ENCODE results near the gene IFNGR2. TPM values are rescaled to one million over a fixed set of nuclear protein-coding genes. Genes with fewer than 3 reads are reported as not detected.

IFNGR2 gene
- total and polyA plus RNA-seq, 2 of the 13 experiments (the other 11 are each of a cell fraction or from before 2014, with no cell fraction given) = 61.3 to 117 TPM

DNA sequence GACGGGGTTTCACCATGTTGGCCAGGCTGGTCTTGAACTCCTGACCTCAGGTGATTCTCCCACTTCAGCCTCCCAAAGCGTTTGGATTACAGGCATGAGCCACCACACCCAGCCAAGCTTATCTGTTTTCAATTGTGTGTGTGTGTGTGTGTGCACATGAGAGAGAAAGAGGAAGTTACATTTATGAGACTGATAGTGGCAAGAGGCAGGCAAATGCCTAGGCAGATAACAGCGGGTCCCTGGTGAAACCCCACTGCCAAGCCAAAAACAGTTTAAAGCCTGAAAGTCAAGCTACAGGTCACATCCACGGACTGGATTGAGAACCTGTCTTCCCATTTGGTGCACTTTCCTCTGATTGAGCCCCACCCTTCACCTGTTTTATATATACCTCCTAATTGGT lies 35.1 kb upstream of the IFNGR2 start:
- ChIA-PET POLR2A (no interaction called here), CTCF (ENCODE audit: low intra/inter-chr PET ratio, low total read pairs) (no interaction called here)
- TF ChIP-seq TAF15 (IDR thresholded peaks at IDR 0.05; ENCODE audit: low read depth, low read length, poor library complexity, severe bottlenecking) = no peak
- no peak for TF ChIP-seq KDM4B (CRISPR knock-in tag; IDR thresholded peaks at IDR 0.05)
- TF ChIP-seq SIN3A (IDR thresholded peaks at IDR 0.05; ENCODE audit: borderline replicate concordance, low read depth, low read length) = no peak
- TF ChIP-seq NR2F6 (IDR thresholded peaks at IDR 0.05) = no peak
- no peak for TF ChIP-seq NR2F6 (CRISPR knock-in tag; IDR thresholded peaks at IDR 0.05)
- TF ChIP-seq RXRA (CRISPR knock-in tag; IDR thresholded peaks at IDR 0.05) = no peak
- no peak for TF ChIP-seq ZNF549 (CRISPR knock-in tag; IDR thresholded peaks at IDR 0.05)
- TF ChIP-seq, protein P1, sequence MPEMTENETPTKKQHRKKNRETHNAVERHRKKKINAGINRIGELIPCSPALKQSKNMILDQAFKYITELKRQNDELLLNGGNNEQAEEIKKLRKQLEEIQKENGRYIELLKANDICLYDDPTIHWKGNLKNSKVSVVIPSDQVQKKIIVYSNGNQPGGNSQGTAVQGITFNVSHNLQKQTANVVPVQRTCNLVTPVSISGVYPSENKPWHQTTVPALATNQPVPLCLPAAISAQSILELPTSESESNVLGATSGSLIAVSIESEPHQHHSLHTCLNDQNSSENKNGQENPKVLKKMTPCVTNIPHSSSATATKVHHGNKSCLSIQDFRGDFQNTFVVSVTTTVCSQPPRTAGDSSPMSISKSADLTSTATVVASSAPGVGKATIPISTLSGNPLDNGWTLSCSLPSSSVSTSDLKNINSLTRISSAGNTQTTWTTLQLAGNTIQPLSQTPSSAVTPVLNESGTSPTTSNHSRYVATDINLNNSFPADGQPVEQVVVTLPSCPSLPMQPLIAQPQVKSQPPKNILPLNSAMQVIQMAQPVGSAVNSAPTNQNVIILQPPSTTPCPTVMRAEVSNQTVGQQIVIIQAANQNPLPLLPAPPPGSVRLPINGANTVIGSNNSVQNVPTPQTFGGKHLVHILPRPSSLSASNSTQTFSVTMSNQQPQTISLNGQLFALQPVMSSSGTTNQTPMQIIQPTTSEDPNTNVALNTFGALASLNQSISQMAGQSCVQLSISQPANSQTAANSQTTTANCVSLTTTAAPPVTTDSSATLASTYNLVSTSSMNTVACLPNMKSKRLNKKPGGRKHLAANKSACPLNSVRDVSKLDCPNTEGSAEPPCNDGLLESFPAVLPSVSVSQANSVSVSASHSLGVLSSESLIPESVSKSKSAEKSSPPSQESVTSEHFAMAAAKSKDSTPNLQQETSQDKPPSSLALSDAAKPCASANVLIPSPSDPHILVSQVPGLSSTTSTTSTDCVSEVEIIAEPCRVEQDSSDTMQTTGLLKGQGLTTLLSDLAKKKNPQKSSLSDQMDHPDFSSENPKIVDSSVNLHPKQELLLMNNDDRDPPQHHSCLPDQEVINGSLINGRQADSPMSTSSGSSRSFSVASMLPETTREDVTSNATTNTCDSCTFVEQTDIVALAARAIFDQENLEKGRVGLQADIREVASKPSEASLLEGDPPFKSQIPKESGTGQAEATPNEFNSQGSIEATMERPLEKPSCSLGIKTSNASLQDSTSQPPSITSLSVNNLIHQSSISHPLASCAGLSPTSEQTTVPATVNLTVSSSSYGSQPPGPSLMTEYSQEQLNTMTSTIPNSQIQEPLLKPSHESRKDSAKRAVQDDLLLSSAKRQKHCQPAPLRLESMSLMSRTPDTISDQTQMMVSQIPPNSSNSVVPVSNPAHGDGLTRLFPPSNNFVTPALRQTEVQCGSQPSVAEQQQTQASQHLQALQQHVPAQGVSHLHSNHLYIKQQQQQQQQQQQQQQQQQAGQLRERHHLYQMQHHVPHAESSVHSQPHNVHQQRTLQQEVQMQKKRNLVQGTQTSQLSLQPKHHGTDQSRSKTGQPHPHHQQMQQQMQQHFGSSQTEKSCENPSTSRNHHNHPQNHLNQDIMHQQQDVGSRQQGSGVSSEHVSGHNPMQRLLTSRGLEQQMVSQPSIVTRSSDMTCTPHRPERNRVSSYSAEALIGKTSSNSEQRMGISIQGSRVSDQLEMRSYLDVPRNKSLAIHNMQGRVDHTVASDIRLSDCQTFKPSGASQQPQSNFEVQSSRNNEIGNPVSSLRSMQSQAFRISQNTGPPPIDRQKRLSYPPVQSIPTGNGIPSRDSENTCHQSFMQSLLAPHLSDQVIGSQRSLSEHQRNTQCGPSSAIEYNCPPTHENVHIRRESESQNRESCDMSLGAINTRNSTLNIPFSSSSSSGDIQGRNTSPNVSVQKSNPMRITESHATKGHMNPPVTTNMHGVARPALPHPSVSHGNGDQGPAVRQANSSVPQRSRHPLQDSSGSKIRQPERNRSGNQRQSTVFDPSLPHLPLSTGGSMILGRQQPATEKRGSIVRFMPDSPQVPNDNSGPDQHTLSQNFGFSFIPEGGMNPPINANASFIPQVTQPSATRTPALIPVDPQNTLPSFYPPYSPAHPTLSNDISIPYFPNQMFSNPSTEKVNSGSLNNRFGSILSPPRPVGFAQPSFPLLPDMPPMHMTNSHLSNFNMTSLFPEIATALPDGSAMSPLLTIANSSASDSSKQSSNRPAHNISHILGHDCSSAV (CRISPR knock-in tag; IDR thresholded peaks at IDR 0.05; ENCODE audit: borderline replicate concordance) = no peak
- no peak for TF ChIP-seq ZNF879 (CRISPR knock-in tag; IDR thresholded peaks at IDR 0.05)
- TF ChIP-seq BCL6 (CRISPR knock-in tag; IDR thresholded peaks at IDR 0.05) = no peak
- no peak for TF ChIP-seq ZFP36 (IDR thresholded peaks at IDR 0.05; ENCODE audit: borderline replicate concordance, low read depth, low read length, partially characterized antibody)
- TF ChIP-seq KLF16 (CRISPR knock-in tag; IDR thresholded peaks at IDR 0.05) = no peak
- no peak for TF ChIP-seq MED13 (CRISPR knock-in tag; IDR thresholded peaks at IDR 0.05)
- TF ChIP-seq SRY (CRISPR knock-in tag; IDR thresholded peaks at IDR 0.05) = no peak
- no peak for TF ChIP-seq ZNF441 (CRISPR knock-in tag; IDR thresholded peaks at IDR 0.05; ENCODE audit: borderline replicate concordance)
- no peak for TF ChIP-seq MIER3 (CRISPR knock-in tag; IDR thresholded peaks at IDR 0.05; ENCODE audit: borderline replicate concordance)
- TF ChIP-seq ZNF34 (CRISPR knock-in tag; IDR thresholded peaks at IDR 0.05; ENCODE audit: borderline replicate concordance) = no peak
- no peak for TF ChIP-seq CHCHD3 (CRISPR knock-in tag; IDR thresholded peaks at IDR 0.05)
- no peak for TF ChIP-seq WIZ (CRISPR knock-in tag; IDR thresholded peaks at IDR 0.05)
- H3K4me1 ChIP-seq (ENCODE audit: insufficient read depth, low read length) = peaks cover 10% of the 10 kb centered on the region; the same call in 1 of the 2 replicates
- in situ Hi-C loops (cut with HindIII; ENCODE audit: extremely low pct_ligation_motif_present, low pct_unique_long_range_greater_than_20kb) = no loop called here
- BruUV-seq (replicated peaks) = no TSS peak
- DNase-seq (ENCODE audit: low spot score) (no peak), ATAC-seq (no peak), FAIRE-seq (no peak)
- no peak overlapping the region for H2AFZ ChIP-seq (ENCODE audit: low read length)
- H3K79me2 ChIP-seq (ENCODE audit: insufficient read depth, low read length) = no peaks in the 10 kb centered on the region
- WGBS (ENCODE audit: low lambda C conversion rate) = 86% methylated on average over 4 of the region's 4 CpGs
- no peak overlapping the region for H3K9ac ChIP-seq (ENCODE audit: insufficient read depth, low read depth, low read length)
- H3K27me3 ChIP-seq (ENCODE audit: control insufficient read depth in 1 of 2, insufficient read depth in 2 of 2, low read length in 2 of 2) = no peaks in the 10 kb centered on the region
- no peak overlapping the region for H3K27ac ChIP-seq (ENCODE audit: extremely low read length, insufficient read depth, low read length)
- intact Hi-C loops (cut with micrococcal nuclease; ENCODE audit: unreplicated experiment) = no loop called here
- no peaks in the 10 kb centered on the region for H4K20me1 ChIP-seq (ENCODE audit: insufficient read depth, low read length)
- H3K4me2 ChIP-seq (ENCODE audit: low read depth, low read length) = no peak overlapping the region
- peaks cover 22% of the 10 kb centered on the region for H3K9me3 ChIP-seq (ENCODE audit: low read length)
- H3K36me3 ChIP-seq (replicated peaks in 1 of 2; ENCODE audit: control insufficient read depth in 1 of 2, insufficient read depth in 2 of 2, low read length in 2 of 2) = no peaks in the 10 kb centered on the region
- H3K4me3 ChIP-seq (replicated peaks in 1 of 3; ENCODE audit: insufficient read depth in 1 of 3, low read depth in 2 of 3, low read length in 3 of 3) = no peak overlapping the region

All from HepG2 (cell line).